ENCODE measurements around the gene S100Z.

S100Z gene

GRCh38 chr5:76845890-76846289, 3.9 kb upstream of the S100Z start (continued):
- TF ChIP-seq ZNF776 (tag by site-specific recombination; IDR thresholded peaks at IDR 0.05; ENCODE audit: borderline replicate concordance), result no peak
- TF ChIP-seq ZNF629 (tag by site-specific recombination; IDR thresholded peaks at IDR 0.05), result no peak
- TF ChIP-seq SCRT1 (tag by site-specific recombination; IDR thresholded peaks at IDR 0.05; ENCODE audit: borderline replicate concordance), result no peak
- TF ChIP-seq REPIN1 (tag by site-specific recombination; IDR thresholded peaks at IDR 0.05; ENCODE audit: low read depth), result no peak
- no peak for TF ChIP-seq ZNF777 (tag by site-specific recombination; IDR thresholded peaks at IDR 0.05; ENCODE audit: borderline replicate concordance)
- no peak for TF ChIP-seq ZNF654 (tag by site-specific recombination; IDR thresholded peaks at IDR 0.05; ENCODE audit: low read depth)
- no peak for TF ChIP-seq ZNF549 (tag by site-specific recombination; IDR thresholded peaks at IDR 0.05)
- no peak for TF ChIP-seq ZNF510 (tag by site-specific recombination; IDR thresholded peaks at IDR 0.05; ENCODE audit: insufficient replicate concordance)
- no peak for TF ChIP-seq ZNF266 (tag by site-specific recombination; IDR thresholded peaks at IDR 0.05; ENCODE audit: low read depth)

GRCh38 chr5:76850543-76851145, 830 bp downstream of the S100Z start:
- no peaks in the 10 kb centered on the region for H3K4me1 ChIP-seq (ENCODE audit: control insufficient read depth, insufficient read depth, low read length)

GRCh38 chr5:76851728-76852369, 2.0 kb downstream of the S100Z start:
- Histone ChIP-seq H3K4me3 (ENCODE audit: low read depth, low read length) (no peak overlapping the region), H3K4me1 (ENCODE audit: control insufficient read depth, insufficient read depth, low read length) (no peaks in the 10 kb centered on the region), H3K36me3 (ENCODE audit: control insufficient read depth in 2 of 2, insufficient read depth in 1 of 2, low read length in 2 of 2) (no peaks in the 10 kb centered on the region), H3K27ac (ENCODE audit: extremely low read depth, low read depth, low read length) (no peak overlapping the region), H3K9me3 (ENCODE audit: control insufficient read depth, insufficient read depth, low read depth, low read length) (no peaks in the 10 kb centered on the region)
- ChIA-PET POLR2A (interaction anchor here (0.5 to 0.6 kb wide), 2 partner anchors 632 to 1127 kb away, joined by 3 read pairs; no protein-coding TSS in a partner anchor), CTCF (no interaction called here)
- no peak for TF ChIP-seq PRDM4 (tag by site-specific recombination; IDR thresholded peaks at IDR 0.05)
- TF ChIP-seq ELK4 (IDR thresholded peaks at IDR 0.05; ENCODE audit: borderline replicate concordance, low read depth, low read length), result no peak
- TF ChIP-seq ZSCAN18 (tag by site-specific recombination; IDR thresholded peaks at IDR 0.05), result no peak
- no peak for TF ChIP-seq PRDM6 (tag by site-specific recombination; IDR thresholded peaks at IDR 0.05)
- TF ChIP-seq ZNF76 (tag by site-specific recombination; IDR thresholded peaks at IDR 0.05; ENCODE audit: borderline replicate concordance, low read depth), result no peak
- TF ChIP-seq ATF2 (tag by site-specific recombination; IDR thresholded peaks at IDR 0.05; ENCODE audit: low read depth), result no peak
- no peak for TF ChIP-seq ZNF544 (tag by site-specific recombination; IDR thresholded peaks at IDR 0.05)
- TF ChIP-seq ZNF692 (tag by site-specific recombination; IDR thresholded peaks at IDR 0.05), result no peak

More at GRCh38 chr5:76850543-76851145, 830 bp downstream of the S100Z start:
- Histone ChIP-seq H3K9me3 (ENCODE audit: control insufficient read depth, insufficient read depth, low read depth, low read length) (no peaks in the 10 kb centered on the region), H3K27ac (ENCODE audit: extremely low read depth, low read depth, low read length) (no peak overlapping the region), H3K4me3 (ENCODE audit: low read depth, low read length) (no peak overlapping the region), H3K36me3 (ENCODE audit: control insufficient read depth in 2 of 2, insufficient read depth in 1 of 2, low read length in 2 of 2) (no peaks in the 10 kb centered on the region)
- TF ChIP-seq ZNF449 (tag by site-specific recombination; IDR thresholded peaks at IDR 0.05), result no peak
- no peak for TF ChIP-seq ZNF610 (tag by site-specific recombination; IDR thresholded peaks at IDR 0.05; ENCODE audit: borderline replicate concordance)
- ChIA-PET CTCF (no interaction called here), POLR2A (no interaction called here)
